ENCODE measurements around the gene ADAM33.

DNA sequence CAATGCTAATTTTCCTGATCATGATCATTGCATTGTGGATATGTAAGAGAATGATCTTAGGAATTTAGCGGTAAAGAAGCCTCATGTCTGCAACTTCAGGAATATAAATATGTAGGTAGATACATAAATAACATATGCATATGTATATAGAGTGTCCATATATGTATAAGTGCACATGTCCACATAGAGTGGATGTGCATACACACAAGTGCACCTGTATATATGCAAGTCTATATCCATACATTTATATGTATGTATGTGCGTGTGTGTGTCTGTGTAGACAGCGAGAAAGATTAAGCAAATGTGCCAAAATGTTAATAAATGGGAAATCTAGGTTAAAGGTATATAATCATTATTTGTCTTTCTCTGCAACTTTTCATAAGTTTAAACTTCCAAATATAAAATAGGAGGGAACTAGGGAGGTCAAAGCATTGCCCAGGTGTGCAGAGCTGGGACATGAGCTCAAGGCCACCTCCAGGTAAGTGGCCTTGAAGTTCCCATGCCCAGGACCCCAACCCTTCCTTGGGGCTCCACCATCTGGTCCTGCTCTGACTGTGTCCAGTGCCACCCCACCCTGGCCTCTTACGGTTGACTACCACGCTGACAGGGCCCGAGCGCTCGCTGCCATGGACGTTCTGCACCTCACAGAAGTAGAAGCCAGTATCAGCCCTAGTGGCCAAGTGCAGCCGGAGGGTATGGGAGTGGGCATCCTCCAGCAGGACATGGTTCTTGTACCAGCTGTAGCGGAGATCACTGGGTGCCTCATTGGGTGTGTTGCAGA is 21.0 kb upstream of the ADAM33 start:
- TF ChIP-seq, protein P1, sequence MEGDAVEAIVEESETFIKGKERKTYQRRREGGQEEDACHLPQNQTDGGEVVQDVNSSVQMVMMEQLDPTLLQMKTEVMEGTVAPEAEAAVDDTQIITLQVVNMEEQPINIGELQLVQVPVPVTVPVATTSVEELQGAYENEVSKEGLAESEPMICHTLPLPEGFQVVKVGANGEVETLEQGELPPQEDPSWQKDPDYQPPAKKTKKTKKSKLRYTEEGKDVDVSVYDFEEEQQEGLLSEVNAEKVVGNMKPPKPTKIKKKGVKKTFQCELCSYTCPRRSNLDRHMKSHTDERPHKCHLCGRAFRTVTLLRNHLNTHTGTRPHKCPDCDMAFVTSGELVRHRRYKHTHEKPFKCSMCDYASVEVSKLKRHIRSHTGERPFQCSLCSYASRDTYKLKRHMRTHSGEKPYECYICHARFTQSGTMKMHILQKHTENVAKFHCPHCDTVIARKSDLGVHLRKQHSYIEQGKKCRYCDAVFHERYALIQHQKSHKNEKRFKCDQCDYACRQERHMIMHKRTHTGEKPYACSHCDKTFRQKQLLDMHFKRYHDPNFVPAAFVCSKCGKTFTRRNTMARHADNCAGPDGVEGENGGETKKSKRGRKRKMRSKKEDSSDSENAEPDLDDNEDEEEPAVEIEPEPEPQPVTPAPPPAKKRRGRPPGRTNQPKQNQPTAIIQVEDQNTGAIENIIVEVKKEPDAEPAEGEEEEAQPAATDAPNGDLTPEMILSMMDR (IDR thresholded peaks at IDR 0.05; ENCODE audit: insufficient read depth, low read length, poor library complexity, severe bottlenecking): no peak
- TF ChIP-seq EZH2phosphoT487 (conservative IDR thresholded peaks at IDR 0.05; ENCODE audit: low read length): no peak
